HTR-8/SVneo (cell line): Measurements from ENCODE around the gene PDE4C.

ENCODE experiments used
- DNase-seq: peaks from one replicate; pipeline ENCODE4 v3.0.0; 2011; ENCODE audit warnings: low spot score, mixed read lengths; ENCODE audit not compliant: insufficient read length
- FAIRE-seq: peaks from 2 replicates; lab custom pipeline; 2011; peaks lifted over from hg19 to GRCh38; lab: Jason Lieb, UNC

Gene PDE4C

DNA sequence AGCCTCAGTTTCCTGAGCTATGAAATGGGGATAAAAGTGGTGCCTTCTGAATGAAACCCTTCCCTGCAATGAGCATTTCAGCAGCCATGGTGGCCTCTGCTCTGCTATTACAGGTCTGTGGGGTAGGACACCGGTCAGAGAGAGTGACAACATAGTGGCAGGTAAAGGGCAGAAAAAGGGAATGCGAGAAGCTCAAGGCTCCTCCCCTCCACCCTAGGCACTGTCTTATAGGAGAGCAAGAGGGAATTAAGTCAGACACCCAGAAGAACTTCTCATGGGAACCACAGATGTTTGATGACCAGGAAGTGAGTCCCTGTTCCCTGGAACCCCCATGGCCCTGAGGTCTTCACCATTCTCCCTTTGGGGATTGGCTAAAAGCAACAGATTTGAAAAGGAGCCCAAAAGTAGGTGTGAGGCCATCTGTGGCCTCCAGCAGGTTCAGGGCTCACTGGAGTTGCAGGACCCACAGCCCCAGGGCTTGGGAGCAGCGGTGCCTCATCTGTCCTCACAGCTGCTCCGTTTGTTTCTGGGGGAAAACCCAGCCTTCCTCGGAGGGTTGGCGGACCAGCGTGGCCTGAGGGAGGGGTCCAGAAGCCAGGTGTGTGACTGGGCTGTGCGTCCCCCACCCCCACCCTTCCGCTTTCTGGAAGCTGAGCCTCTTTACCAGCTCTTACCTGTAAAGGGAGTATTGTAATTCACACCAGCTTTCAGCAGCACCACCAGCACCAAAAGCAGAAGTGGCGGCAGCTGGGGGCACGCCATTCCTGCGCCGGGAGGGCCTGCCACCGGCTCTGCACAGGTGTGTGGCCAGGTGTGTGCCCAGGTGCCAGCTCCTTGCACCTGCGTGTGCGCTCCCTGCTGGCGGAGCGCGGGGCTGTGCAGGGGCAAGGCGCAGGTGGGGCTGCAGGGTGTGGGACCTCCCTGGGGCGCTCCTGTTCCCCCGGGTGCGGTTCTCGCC is 28.6 kb upstream of the PDE4C start:
- FAIRE-seq (no peak), DNase-seq (no peak)

- no peak for DNase-seq
- no peak for FAIRE-seq
Observed at GRCh38 chr19:18253716-18254115, 27.5 kb upstream of the PDE4C start.

DNA sequence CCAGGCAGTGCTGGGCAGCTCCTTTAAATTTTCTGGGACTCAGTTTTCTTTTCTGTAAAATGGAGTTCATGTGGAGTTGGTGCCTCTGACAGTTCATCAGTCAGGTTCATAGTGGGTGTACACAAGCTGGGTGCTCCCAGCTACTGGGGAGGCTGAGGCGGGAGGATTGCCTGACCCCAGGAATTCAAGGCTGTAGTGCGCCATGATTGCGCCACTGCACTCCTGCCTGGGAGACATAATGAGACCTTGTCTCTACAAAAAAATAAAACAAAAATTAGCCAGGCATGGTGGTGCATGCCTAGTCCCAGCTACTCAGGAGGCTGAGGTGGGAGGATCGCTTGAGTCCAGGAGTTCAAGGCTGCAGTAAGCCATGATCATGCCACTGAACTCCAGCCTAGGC is 26.9 kb upstream of the PDE4C start:
- FAIRE-seq, result no peak
- no peak for DNase-seq

DNA sequence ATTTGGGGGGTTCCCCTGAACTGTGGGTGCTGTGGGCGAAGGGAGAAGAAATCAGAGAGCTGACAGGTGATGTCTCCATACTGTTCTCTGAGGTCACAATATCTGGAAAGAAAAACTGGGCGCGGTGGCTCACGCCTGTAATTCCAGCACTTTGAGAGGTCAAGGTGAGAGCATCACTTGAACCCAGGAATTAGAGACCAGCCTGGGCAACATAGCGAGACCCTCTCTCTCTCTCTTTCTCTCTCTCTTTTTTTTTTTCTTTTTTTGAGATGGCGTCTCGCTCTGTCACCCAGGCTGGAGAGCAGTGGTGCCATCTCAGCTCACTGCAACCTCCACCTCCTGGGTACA is 26.1 kb upstream of the PDE4C start:
- no peak for DNase-seq
- no peak for FAIRE-seq

DNA sequence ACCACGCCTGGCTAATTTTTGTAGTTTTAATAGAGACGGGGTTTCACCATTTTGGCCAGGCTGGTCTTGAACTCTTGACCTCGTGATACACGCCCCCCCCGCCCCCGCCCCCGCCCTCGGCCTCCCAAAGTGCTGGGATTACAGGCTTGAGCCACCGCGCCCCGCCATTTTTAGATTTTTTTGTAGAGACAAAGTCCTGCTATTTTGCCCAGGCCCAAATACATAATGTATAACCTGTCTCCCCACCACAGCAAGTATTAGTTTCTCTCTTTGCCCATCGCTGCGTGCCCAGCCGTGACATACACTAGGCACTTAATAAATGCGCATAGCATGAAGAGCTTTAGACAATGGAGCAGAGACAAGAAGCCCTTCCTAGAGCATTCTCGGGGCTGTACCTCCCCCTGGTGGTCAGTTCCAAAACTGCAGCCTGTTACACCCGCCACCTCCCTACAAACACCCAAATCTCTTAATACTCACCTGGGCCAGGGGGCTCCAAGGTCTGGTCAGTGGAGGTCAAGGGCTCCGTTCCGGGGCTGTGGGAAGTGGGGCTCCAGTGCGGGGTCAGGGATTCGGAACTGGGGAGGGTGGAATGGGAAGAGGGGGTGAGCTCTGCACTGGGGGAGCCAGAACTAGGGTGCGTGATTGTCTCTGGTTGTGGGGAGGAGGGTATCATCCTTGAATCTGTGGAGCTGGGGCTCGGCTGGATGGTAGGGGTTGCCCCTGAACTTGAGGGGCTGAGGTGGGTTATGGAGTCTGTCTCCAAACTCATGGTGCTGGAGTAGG is 25.5 kb upstream of the PDE4C start:
- peak; percentile 79 for DNase-seq

DNA sequence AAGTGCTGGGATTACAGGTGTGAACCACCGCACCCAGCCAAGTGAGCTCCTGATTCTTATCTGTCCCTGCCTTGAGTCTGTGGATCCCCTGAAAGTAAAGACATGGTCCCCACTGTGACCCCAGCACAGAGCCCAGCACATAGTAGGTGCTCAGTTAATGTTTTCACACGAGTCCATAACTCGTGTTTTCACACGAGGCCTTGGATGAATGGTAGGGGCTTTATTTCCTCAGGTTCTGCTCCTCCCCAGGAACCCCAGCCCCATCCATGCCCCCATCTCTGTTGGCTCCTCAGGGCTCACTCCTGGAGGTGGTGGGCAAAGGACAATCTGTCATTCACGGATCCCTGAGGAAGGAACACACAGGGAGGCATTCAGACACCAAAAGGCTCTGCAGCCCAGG is 23.6 kb upstream of the PDE4C start:
- DNase-seq (no peak), FAIRE-seq (no peak)

More for the DNA sequence above, 25.5 kb upstream of the PDE4C start:
- peak; percentile 71 for FAIRE-seq

DNA sequence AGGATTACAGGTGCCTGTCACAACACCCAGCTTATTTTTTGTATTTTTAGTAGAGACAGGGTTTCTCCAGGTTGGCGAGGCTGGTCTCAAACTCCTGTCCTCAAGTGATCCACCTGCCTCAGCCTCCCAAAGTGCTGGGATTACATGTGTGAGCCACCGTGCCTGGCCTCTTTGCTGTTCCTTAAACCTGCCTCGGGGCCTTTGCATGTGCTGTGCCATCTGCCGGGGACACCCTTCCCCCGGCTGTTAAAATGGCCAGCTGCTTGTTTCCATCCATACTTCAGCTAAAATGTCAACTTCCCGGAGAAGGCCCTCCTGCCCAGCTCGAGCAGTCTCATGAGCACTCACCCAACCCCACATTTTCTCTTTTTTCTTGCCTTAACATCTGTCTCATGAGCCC is 19.1 kb upstream of the PDE4C start:
- DNase-seq (no peak), FAIRE-seq (no peak)

- no peak for FAIRE-seq
Observed at GRCh38 chr19:18239303-18239702, 13.1 kb upstream of the PDE4C start.

DNA sequence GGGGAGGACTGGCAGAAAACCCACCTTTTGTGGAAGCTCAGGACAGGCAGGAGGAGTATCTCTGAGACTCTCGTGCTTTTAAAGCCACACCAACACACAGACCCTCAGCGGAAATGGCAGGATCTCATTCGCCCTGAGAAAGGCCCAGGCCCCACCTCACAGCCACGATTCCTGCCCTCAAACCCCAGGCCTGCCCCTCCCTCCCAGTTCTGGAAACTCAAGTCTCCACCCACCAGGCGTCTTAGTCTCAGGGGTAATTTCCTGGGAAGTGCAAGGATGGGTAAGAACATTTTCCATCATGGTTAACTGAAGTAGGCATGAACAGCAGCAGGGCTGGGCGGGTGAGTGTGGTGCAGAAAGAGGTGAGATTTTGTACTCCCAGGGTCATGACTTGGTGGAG is 8.0 kb upstream of the PDE4C start:
- DNase-seq, result no peak
- no peak for FAIRE-seq

More at GRCh38 chr19:18239303-18239702, 13.1 kb upstream of the PDE4C start:
- DNase-seq, result no peak

GRCh38 chr19:18233224-18233825 is 7.1 kb upstream of the PDE4C start:
- peak; percentile 75 for DNase-seq
- FAIRE-seq, result peak; percentile 20

DNA sequence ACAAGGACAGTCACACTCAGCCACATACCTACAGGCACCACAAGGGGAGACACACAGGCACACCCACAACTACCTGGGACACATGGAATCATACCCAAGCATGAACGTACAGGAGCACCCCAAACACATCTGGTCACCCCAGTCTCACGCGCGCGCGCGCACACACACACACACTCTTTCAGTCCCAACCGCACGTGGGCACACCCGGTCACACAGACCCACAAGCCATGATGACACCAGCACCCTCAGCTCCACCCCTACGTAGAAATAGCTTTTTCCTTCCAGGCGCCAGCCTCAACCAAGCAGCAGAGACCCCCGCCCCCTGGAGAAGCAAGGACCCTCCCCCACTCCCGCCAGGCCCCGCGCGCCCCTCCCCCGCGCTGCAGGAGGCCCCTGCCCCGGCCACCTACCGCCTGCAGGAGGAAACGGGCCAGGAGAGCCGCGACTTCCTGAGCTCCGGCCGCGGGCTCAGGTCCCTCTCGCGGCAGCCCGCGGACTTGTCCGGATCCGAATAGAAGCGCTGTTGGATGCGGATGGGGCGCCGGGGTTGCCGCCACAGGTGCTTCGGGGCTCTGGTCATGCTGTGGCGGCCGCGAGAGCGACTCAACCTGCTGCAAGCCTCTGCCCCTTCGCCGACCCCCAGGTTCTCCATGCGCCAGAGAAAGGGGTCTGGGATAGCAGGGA is 6.4 kb upstream of the PDE4C start:
- no peak for DNase-seq
- peak; percentile 26 for FAIRE-seq

DNA sequence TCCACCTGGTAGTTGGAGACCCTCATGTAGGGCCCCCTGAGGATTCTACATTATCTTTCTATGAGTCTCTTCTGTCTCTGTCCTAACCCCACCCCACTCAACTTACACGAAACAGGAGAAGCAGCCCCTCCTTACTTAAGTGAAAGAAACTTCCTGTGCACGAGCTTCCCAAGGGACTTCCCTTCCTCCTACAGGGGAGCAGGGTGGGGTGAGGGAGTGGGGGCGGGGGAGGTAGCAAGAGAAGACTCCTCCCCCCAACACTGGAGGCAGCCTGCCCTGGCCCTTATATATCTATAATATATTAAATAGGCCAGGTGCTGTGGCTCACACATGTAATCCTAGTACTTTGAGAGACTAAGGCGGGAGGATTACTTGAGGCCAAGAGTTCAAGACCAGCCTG is 5.5 kb upstream of the PDE4C start:
- DNase-seq, result no peak
- no peak for FAIRE-seq

GRCh38 chr19:18230941-18231734 is 4.9 kb upstream of the PDE4C start:
- FAIRE-seq, result peak; percentile 40
- DNase-seq, result no peak

DNA sequence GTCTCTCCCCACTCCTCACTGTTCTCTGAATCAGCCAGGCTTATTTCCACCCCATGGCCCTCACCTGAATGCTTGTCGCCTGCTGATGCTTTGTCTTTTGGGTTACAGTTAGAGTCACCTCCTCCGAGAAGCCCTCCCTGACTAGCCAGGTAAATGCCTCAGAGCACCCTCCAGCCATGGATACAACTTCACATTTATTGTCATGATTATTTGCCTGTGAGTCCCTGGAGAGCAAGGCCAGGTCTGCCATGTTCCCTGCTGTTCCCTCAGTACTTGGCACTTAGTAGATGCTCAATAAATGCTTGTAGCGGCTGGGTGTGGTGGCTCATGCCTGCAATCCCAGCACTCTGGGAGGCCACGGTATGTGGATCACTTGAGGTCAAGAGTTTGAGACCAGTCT is 3.7 kb upstream of the PDE4C start:
- FAIRE-seq, result no peak

GRCh38 chr19:18229474-18229873 is 3.2 kb upstream of the PDE4C start:
- DNase-seq, result no peak
- FAIRE-seq, result no peak

More for the DNA sequence above, 3.7 kb upstream of the PDE4C start:
- no peak for DNase-seq

GRCh38 chr19:18227781-18228271 is 1.6 kb upstream of the PDE4C start:
- FAIRE-seq (no peak), DNase-seq (no peak)

- FAIRE-seq (no peak), DNase-seq (no peak)
Observed at GRCh38 chr19:18226956-18227780, 930 bp upstream of the PDE4C start.

DNA sequence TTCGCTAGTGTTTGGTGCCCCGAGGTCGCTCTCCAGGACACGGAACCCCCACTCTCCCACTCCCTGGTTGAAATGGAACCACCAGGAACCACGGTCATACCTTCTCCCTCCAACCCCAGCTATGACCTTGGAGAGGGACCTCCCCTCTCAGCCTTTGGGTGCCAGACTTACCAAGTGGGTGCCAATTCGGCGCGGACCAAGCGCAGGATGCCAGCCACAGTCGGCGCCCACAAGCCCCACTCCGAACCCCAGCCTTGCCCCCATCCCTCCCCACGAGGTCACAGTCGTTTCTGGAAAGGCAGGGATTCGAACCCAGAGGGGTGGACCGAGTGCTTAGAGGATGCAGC is 910 bp downstream of the PDE4C start:
- FAIRE-seq, result no peak

More for the DNA sequence above, 910 bp downstream of the PDE4C start:
- DNase-seq, result no peak
